SU-DHL-6 (cell line): ENCODE results near the gene ZNF609.

ENCODE experiments used
- H2AFZ ChIP-seq: fragments of 200-600 bp; sonication (generic); 2 replicates; pipeline ENCODE4 v1.6.1; 2014; ENCODE audit warnings: low read depth, mild to moderate bottlenecking, moderate library complexity, mixed read lengths, antibody characterized with exemption, low read length; ENCODE audit not compliant: severe bottlenecking
- H3F3A ChIP-seq: fragments of 200-600 bp; shearing (Covaris generic); 2 replicates; pipeline ENCODE4 v1.6.0; 2016; ENCODE audit warnings: antibody characterized with exemption, mild to moderate bottlenecking; ENCODE audit not compliant: insufficient read depth
- H3K27ac ChIP-seq: fragments of 200-600 bp; sonication (generic); 2 replicates; pipeline ENCODE4 v1.5.1; 2016; ENCODE audit warnings: low read depth, mild to moderate bottlenecking, low read length, moderate library complexity, mixed read lengths
- H3K27me3 ChIP-seq: fragments of 200-600 bp; sonication (generic), shearing (Covaris generic); 2 replicates; pipeline ENCODE4 v1.6.0; 2014; ENCODE audit warnings: mild to moderate bottlenecking, low read length
- H3K36me3 ChIP-seq: fragments of 200-600 bp; sonication (generic); 2 replicates; pipeline ENCODE4 v1.6.1; 2014; ENCODE audit warnings: mild to moderate bottlenecking, low read length, mixed read lengths
- H3K4me2 ChIP-seq: fragments of 300-600, 200-600 bp; shearing (Covaris generic), sonication (generic); 2 replicates; pipeline ENCODE4 v1.6.0; 2014; ENCODE audit warnings: low read length, low read depth, mild to moderate bottlenecking; ENCODE audit not compliant: poor library complexity, severe bottlenecking
- H3K4me3 ChIP-seq: fragments of 200-600 bp; sonication (generic); 2 replicates; pipeline ENCODE4 v1.5.1; 2014; ENCODE audit warnings: antibody characterized with exemption, low read length, mild to moderate bottlenecking, mixed read lengths; ENCODE audit not compliant: insufficient read depth, poor library complexity, severe bottlenecking
- H3K79me2 ChIP-seq: fragments of 200-600 bp; sonication (generic); 2 replicates; pipeline ENCODE4 v1.6.1; 2014; ENCODE audit warnings: mild to moderate bottlenecking, low read length, moderate library complexity; ENCODE audit not compliant: insufficient read depth
- H3K9ac ChIP-seq: fragments of 200-600 bp; sonication (generic); 2 replicates; pipeline ENCODE4 v1.7.0; 2014; ENCODE audit warnings: mild to moderate bottlenecking, low read length
- H3K9me2 ChIP-seq: fragments of 200-600 bp; sonication (generic); replicated peaks from 2 replicates; pipeline ENCODE4 v1.6.1; 2014; ENCODE audit warnings: low read length; ENCODE audit not compliant: insufficient read depth
- H3K9me3 ChIP-seq: fragments of 200-600 bp; sonication (generic); 2 replicates; pipeline ENCODE4 v1.6.1; 2014; ENCODE audit warnings: low read length, mixed read lengths; ENCODE audit not compliant: insufficient read depth
- H4K20me1 ChIP-seq: fragments of 200-600 bp; sonication (generic); 2 replicates; pipeline ENCODE4 v1.6.1; 2014; ENCODE audit warnings: low read depth, mild to moderate bottlenecking, antibody characterized with exemption, low read length, moderate library complexity, mixed read lengths
- CTCF ChIP-seq: fragments of 200-600 bp; sonication (generic); IDR thresholded peaks from one replicate; pipeline ENCODE4 v1.5.1; 2017; ENCODE audit warnings: antibody characterized with exemption, mild to moderate bottlenecking, low read length, moderate library complexity; ENCODE audit not compliant: insufficient read depth, poor library complexity, severe bottlenecking
- EZH2phosphoT487 ChIP-seq: fragments of 200-600 bp; sonication (generic), shearing (Covaris generic); conservative IDR thresholded peaks from 2 replicates; pipeline ENCODE4 v1.6.1; 2018; ENCODE audit warnings: mild to moderate bottlenecking, antibody characterized with exemption, low read length, moderate library complexity, mixed read lengths

Gene ZNF609

GRCh38 chr15:64703632-64703959 is 243.2 kb downstream of the ZNF609 start:
- no peak for TF ChIP-seq CTCF
- no peak for TF ChIP-seq EZH2phosphoT487
- Histone ChIP-seq H2AFZ (peak overlapping the region; percentile 81), H3K79me2 (peaks cover 40% of the 10 kb centered on the region), H3K27me3 (no peaks in the 10 kb centered on the region), H3K9me3 (no peaks in the 10 kb centered on the region), H3K4me2 (peak overlapping the region; percentile 67), H3K36me3 (no peaks in the 10 kb centered on the region), H4K20me1 (no peaks in the 10 kb centered on the region), H3K9me2 (no peaks in the 10 kb centered on the region), H3K4me3 (peak overlapping the region; percentile 93), H3K27ac (no peak overlapping the region), H3F3A (no peaks in the 10 kb centered on the region; the same call in 1 of the 2 replicates), H3K9ac (peak overlapping the region; percentile 88)

- H3K36me3 ChIP-seq, result no peaks in the 10 kb centered on the region
- H3K4me3 ChIP-seq, result no peak overlapping the region
- no peak overlapping the region for H2AFZ ChIP-seq
- H3K27ac ChIP-seq, result no peak overlapping the region
- H3K79me2 ChIP-seq, result peaks cover 27% of the 10 kb centered on the region
- H3K9me3 ChIP-seq, result no peaks in the 10 kb centered on the region
- no peak overlapping the region for H3K4me2 ChIP-seq
- H4K20me1 ChIP-seq, result no peaks in the 10 kb centered on the region
- no peaks in the 10 kb centered on the region for H3F3A ChIP-seq
- H3K9ac ChIP-seq, result no peak overlapping the region
- no peaks in the 10 kb centered on the region for H3K9me2 ChIP-seq
- TF ChIP-seq CTCF (no peak), EZH2phosphoT487 (no peak)
- H3K27me3 ChIP-seq, result no peaks in the 10 kb centered on the region
These were observed 244.6 kb downstream of the ZNF609 start for GRCh38 chr15:64705006-64705405.

GRCh38 chr15:64706011-64706911 is 245.9 kb downstream of the ZNF609 start:
- Histone ChIP-seq H3K9ac (no peak overlapping the region), H3K36me3 (no peaks in the 10 kb centered on the region), H3K9me2 (no peaks in the 10 kb centered on the region), H4K20me1 (no peaks in the 10 kb centered on the region), H2AFZ (no peak overlapping the region), H3K79me2 (peaks cover 17% of the 10 kb centered on the region), H3K4me3 (no peak overlapping the region), H3F3A (no peaks in the 10 kb centered on the region), H3K27me3 (no peaks in the 10 kb centered on the region), H3K9me3 (no peaks in the 10 kb centered on the region), H3K4me2 (no peak overlapping the region), H3K27ac (no peak overlapping the region)
- TF ChIP-seq CTCF (no peak), EZH2phosphoT487 (no peak)
